Upper lobe of left lung (tissue), 6 donors: ENCODE data around the gene MN1. TPM values are rescaled to one million over a fixed set of nuclear protein-coding genes. Genes with fewer than 3 reads are reported as not detected.

Source experiments
- ATAC-seq, 2 donors: fragments of 200-7000 bp; cut with Tn5 transposase; one replicate each; pipeline ENCODE4 v1.9.1; 2022; ENCODE audit warnings: mild to moderate bottlenecking in 2 of 2, moderate library complexity in 2 of 2; ENCODE audit not compliant: low FRiP score in 2 of 2
- DNase-seq, 2 donors: peaks; one replicate each; pipeline ENCODE4 v3.0.0-alpha.2; 2019 to 2020
- H3K27ac ChIP-seq, 4 donors: fragments of 200-600 bp; sonication (generic); one replicate each; pipeline ENCODE4 v1.5.1; 2016 to 2019
- H3K27me3 ChIP-seq, 4 donors: fragments of 200-600 bp; sonication (generic); one replicate each; pipeline ENCODE4 v1.5.1; 2017 to 2019
- H3K36me3 ChIP-seq, 4 donors: fragments of 200-600 bp; sonication (generic); one replicate each; pipeline ENCODE4 v1.5.1; 2016 to 2019
- H3K4me1 ChIP-seq, 4 donors: fragments of 200-600 bp; sonication (generic); one replicate each; pipeline ENCODE4 v1.5.1; 2018 to 2019
- H3K4me3 ChIP-seq, 4 donors: fragments of 200-600 bp; sonication (generic); one replicate each; pipeline ENCODE4 v1.5.1; 2017 to 2019; ENCODE audit warnings: mild to moderate bottlenecking in 2 of 4, moderate library complexity in 1 of 4
- H3K9me3 ChIP-seq, 4 donors: fragments of 200-600 bp; sonication (generic); one replicate each; pipeline ENCODE4 v1.5.1; 2018 to 2019
- CTCF ChIP-seq, 6 experiments: fragments of 450-650 bp in 4 of 6; fragments of 200-600 bp in 2 of 6; sonication (generic) in 2 of 6; IDR thresholded peaks; one replicate each; pipeline ENCODE4 v1.5.1; 2016 to 2019; ENCODE audit warnings: antibody characterized with exemption in 6 of 6
- EP300 ChIP-seq, 4 donors: sonication (generic); formaldehyde crosslinking; IDR thresholded peaks; one replicate each; pipeline ENCODE4 v1.5.1; 2017; ENCODE audit warnings: antibody characterized with exemption in 4 of 4, control low read depth in 2 of 4
- POLR2A ChIP-seq, 4 donors: fragments of 450-650 bp; IDR thresholded peaks; one replicate each; pipeline ENCODE4 v1.5.1; 2016 to 2017; ENCODE audit warnings: antibody characterized with exemption in 4 of 4, mild to moderate bottlenecking in 2 of 4
- POLR2AphosphoS5 ChIP-seq, 2 donors: sonication (generic); formaldehyde crosslinking; IDR thresholded peaks; one replicate each; pipeline ENCODE4 v1.5.1; 2017; ENCODE audit warnings: antibody characterized with exemption in 2 of 2
- WGBS, 2 donors: methylation state at CpG; one replicate each; pipeline ENCODE4 v1.1.5; 2017 to 2018; 5-methylcytosine and 5-hydroxymethylcytosine counted together
- total RNA-seq, 6 donors: library from RNA; depleted of rRNA in 4 of 6; stranded (reverse); fragments of >200 nt in 4 of 6; gene quantifications; one replicate each; pipeline versions ENCODE4 v1.1.0 to v1.2.1, GENCODE V29; 2016 to 2021
- donor health status: DM: no; HTN: no; CAD: no; lungs with moderate emphysema.
- donor health status: DM: no; HTN: yes; CAD: no; lungs with severe emphysema.

MN1 gene
- total RNA-seq, 6 donors from 2014 or later, result 1.0 to 17.8 (median 3.5) TPM

GRCh38 chr22:27815826-27816530, 14.4 kb upstream of the MN1 start:
- H3K27me3 ChIP-seq, result no peaks in the 10 kb centered on the region
- H3K9me3 ChIP-seq, result no peaks in the 10 kb centered on the region
- no peak overlapping the region for H3K4me3 ChIP-seq
- no peak overlapping the region for H3K27ac ChIP-seq
- TF ChIP-seq POLR2AphosphoS5 (IDR thresholded peaks at IDR 0.05) (no peak), EP300 (IDR thresholded peaks at IDR 0.05) (no peak), POLR2A (IDR thresholded peaks at IDR 0.05) (no peak), CTCF (IDR thresholded peaks at IDR 0.05) (no peak)
- ATAC-seq (no peak), DNase-seq (no peak)
- WGBS, 2 donors, result 80 to 91% methylated on average over 4 of the region's 4 CpGs
- H3K4me1 ChIP-seq, result no peaks in the 10 kb centered on the region
- H3K36me3 ChIP-seq, result no peaks in the 10 kb centered on the region

GRCh38 chr22:27814993-27815392, 13.4 kb upstream of the MN1 start:
- ATAC-seq (no peak), DNase-seq (no peak)
- Histone ChIP-seq H3K4me1 (peaks cover 0 to 7% (median 6%) of the 10 kb centered on the region in 4 donors), H3K27ac (no peak overlapping the region), H3K9me3 (no peaks in the 10 kb centered on the region), H3K27me3 (no peaks in the 10 kb centered on the region), H3K4me3 (no peak overlapping the region), H3K36me3 (no peaks in the 10 kb centered on the region)
- TF ChIP-seq POLR2A (IDR thresholded peaks at IDR 0.05) (no peak), EP300 (IDR thresholded peaks at IDR 0.05) (no peak), CTCF (IDR thresholded peaks at IDR 0.05) (no peak), POLR2AphosphoS5 (IDR thresholded peaks at IDR 0.05) (no peak)
- 84 to 93% methylated on average over 6 of the region's 6 CpGs for WGBS, 2 donors

- DNase-seq (no peak), ATAC-seq (no peak)
- TF ChIP-seq EP300 (IDR thresholded peaks at IDR 0.05), result no peak
- TF ChIP-seq POLR2A (IDR thresholded peaks at IDR 0.05), result no peak
- no peak for TF ChIP-seq CTCF (IDR thresholded peaks at IDR 0.05)
- TF ChIP-seq POLR2AphosphoS5 (IDR thresholded peaks at IDR 0.05), result no peak
- Histone ChIP-seq H3K4me1 (peaks cover 0 to 7% (median 6%) of the 10 kb centered on the region in 4 donors), H3K4me3 (no peak overlapping the region), H3K9me3 (no peaks in the 10 kb centered on the region), H3K27ac (no peak overlapping the region), H3K36me3 (no peaks in the 10 kb centered on the region), H3K27me3 (no peaks in the 10 kb centered on the region)
- WGBS, 2 donors, result 91 to 96% methylated on average over 3 of the region's 3 CpGs
Observed at GRCh38 chr22:27811778-27812177, 10.2 kb upstream of the MN1 start.

GRCh38 chr22:27810609-27811151, 9.1 kb upstream of the MN1 start:
- DNase-seq, result peak in 1 of 2 donors; percentile 84
- Histone ChIP-seq H3K27ac (no peak overlapping the region), H3K9me3 (no peaks in the 10 kb centered on the region), H3K4me3 (no peak overlapping the region), H3K27me3 (no peaks in the 10 kb centered on the region), H3K36me3 (no peaks in the 10 kb centered on the region), H3K4me1 (peaks cover 0 to 7% (median 6%) of the 10 kb centered on the region in 4 donors)
- peak; percentile 45 to 85 for ATAC-seq
- 47 to 51% methylated on average over 8 to 14 of the region's 15 CpGs for WGBS, 2 donors
- TF ChIP-seq CTCF (IDR thresholded peaks at IDR 0.05), result no peak
- no peak for TF ChIP-seq POLR2AphosphoS5 (IDR thresholded peaks at IDR 0.05)
- TF ChIP-seq POLR2A (IDR thresholded peaks at IDR 0.05), result no peak
- no peak for TF ChIP-seq EP300 (IDR thresholded peaks at IDR 0.05)
